Trophoblast cell (in vitro differentiated cells and primary cell): ENCODE results near the gene ORMDL1.
"Not testable (repeated sequence)": the region's sequence is repeated elsewhere in the genome, so short reads cannot be mapped to it uniquely, and the experiment has no call there.

ENCODE experiments used
- DNase-seq, 2 donors: peaks; one replicate each; pipeline ENCODE4 v3.0.0-alpha.2; 2016
- H2AFZ ChIP-seq: 2 replicates; pipeline ENCODE4 v1.6.1; 2013; ENCODE audit warnings: low read length, moderate library complexity, mild to moderate bottlenecking; ENCODE audit not compliant: insufficient read depth, poor library complexity
- H2AK5ac ChIP-seq: 2 replicates; pipeline ENCODE4 v1.6.1; 2013; ENCODE audit warnings: mild to moderate bottlenecking, low read length
- H2BK120ac ChIP-seq: 2 replicates; pipeline ENCODE4 v1.6.1; 2013; ENCODE audit warnings: low read length, mild to moderate bottlenecking, moderate library complexity; ENCODE audit not compliant: insufficient read depth, poor library complexity
- H2BK12ac ChIP-seq: 2 replicates; pipeline ENCODE4 v1.6.1; 2013; ENCODE audit warnings: mild to moderate bottlenecking, low read length, moderate library complexity
- H2BK5ac ChIP-seq: 2 replicates; pipeline ENCODE4 v1.6.1; 2013; ENCODE audit warnings: low read length, low read depth, moderate library complexity, mild to moderate bottlenecking; ENCODE audit not compliant: poor library complexity
- H3K14ac ChIP-seq: 2 replicates; pipeline ENCODE4 v1.6.1; 2013; ENCODE audit warnings: mild to moderate bottlenecking, low read length
- H3K18ac ChIP-seq: 2 replicates; pipeline ENCODE4 v1.6.1; 2013; ENCODE audit warnings: mild to moderate bottlenecking, low read length
- H3K23ac ChIP-seq: 2 replicates; pipeline ENCODE4 v1.6.1; 2013; ENCODE audit warnings: low read length
- H3K27ac ChIP-seq: 2 replicates; pipeline ENCODE4 v1.5.1; 2013; ENCODE audit warnings: low read depth, mild to moderate bottlenecking, inconsistent platforms, low read length, moderate library complexity
- H3K27me3 ChIP-seq: 2 replicates; pipeline ENCODE4 v1.6.1; 2013; ENCODE audit warnings: inconsistent platforms, mild to moderate bottlenecking, low read length, moderate library complexity; ENCODE audit not compliant: insufficient read depth
- H3K36me3 ChIP-seq, 2 experiments: 1 replicate in 1 of 2; 2 replicates in 1 of 2; pipeline ENCODE4 v1.6.1; 2013; ENCODE audit warnings: low read length in 2 of 2, mild to moderate bottlenecking in 2 of 2, moderate library complexity in 1 of 2; ENCODE audit not compliant: insufficient read depth in 2 of 2, control insufficient read depth in 1 of 2
- H3K4ac ChIP-seq: 2 replicates; pipeline ENCODE4 v1.6.1; 2013; ENCODE audit warnings: low read depth, mild to moderate bottlenecking, low read length, moderate library complexity
- H3K4me1 ChIP-seq, 2 experiments: 1 replicate in 1 of 2; 2 replicates in 1 of 2; pipeline ENCODE4 v1.6.1; 2013; ENCODE audit warnings: low read length in 2 of 2, mild to moderate bottlenecking in 2 of 2, moderate library complexity in 1 of 2; ENCODE audit not compliant: insufficient read depth in 2 of 2, control insufficient read depth in 1 of 2
- H3K4me2 ChIP-seq: 2 replicates; pipeline ENCODE4 v1.6.1; 2013; ENCODE audit warnings: inconsistent platforms, mild to moderate bottlenecking, low read length, moderate library complexity
- H3K4me3 ChIP-seq: 2 replicates; pipeline ENCODE4 v1.5.1; 2013; ENCODE audit warnings: mild to moderate bottlenecking, low read depth, low read length, inconsistent platforms
- H3K79me1 ChIP-seq: one replicate; pipeline ENCODE4 v1.6.1; 2013; ENCODE audit warnings: low read length
- H3K79me2 ChIP-seq: 2 replicates; pipeline ENCODE4 v1.6.1; 2013; ENCODE audit warnings: low read length, mild to moderate bottlenecking; ENCODE audit not compliant: control insufficient read depth, insufficient read depth, poor library complexity
- H3K9ac ChIP-seq: 2 replicates; pipeline ENCODE4 v1.6.1; 2013; ENCODE audit warnings: mild to moderate bottlenecking, low read length
- H3K9me3 ChIP-seq: 2 replicates; pipeline ENCODE4 v1.6.1; 2013; ENCODE audit warnings: low read depth, mild to moderate bottlenecking, control low read depth, inconsistent platforms, low read length; ENCODE audit not compliant: insufficient read depth
- H4K12ac ChIP-seq: 2 replicates; pipeline ENCODE4 v1.6.1; 2013; ENCODE audit warnings: low read depth, mild to moderate bottlenecking, low read length, moderate library complexity
- H4K8ac ChIP-seq: 2 replicates; pipeline ENCODE4 v1.6.1; 2013; ENCODE audit warnings: low read depth, mild to moderate bottlenecking, low read length, moderate library complexity
- H4K91ac ChIP-seq: one replicate; pipeline ENCODE4 v1.6.1; 2013; ENCODE audit warnings: low read depth, mild to moderate bottlenecking, low read length, moderate library complexity
- WGBS: extraction: QIAGEN DNeasy Blood & Tissue Kit; methylation state at CpG from one replicate; pipeline ENCODE4 v1.1.7; 2013; ENCODE audit warnings: missing lambda C conversion rate; ENCODE audit not compliant: insufficient read length, insufficient coverage; ENCODE audit errors: extremely low coverage; 5-methylcytosine and 5-hydroxymethylcytosine counted together

ORMDL1 gene

GRCh38 chr2:189763908-189764661 is 20.1 kb downstream of the ORMDL1 start:
- WGBS: no CpG with 5 or more reads among the region's 4 CpGs
- Histone ChIP-seq H3K14ac (no peak overlapping the region), H2AFZ (no peak overlapping the region), H3K4ac (no peak overlapping the region), H4K12ac (peak overlapping the region; percentile 26), H2AK5ac (no peak overlapping the region), H3K9me3 (no peaks in the 10 kb centered on the region), H2BK12ac (no peak overlapping the region), H2BK5ac (no peak overlapping the region), H3K18ac (no peak overlapping the region), H3K4me2 (no peak overlapping the region), H4K8ac (no peak overlapping the region), H3K4me3 (no peak overlapping the region), H3K23ac (no peak overlapping the region), H3K9ac (no peak overlapping the region), H3K27ac (no peak overlapping the region), H3K27me3 (no peaks in the 10 kb centered on the region), H3K79me2 (no peaks in the 10 kb centered on the region), H3K4me1 (no peaks in the 10 kb centered on the region), H3K36me3 (peaks cover 0 to 2% of the 10 kb centered on the region in 2 experiments), H3K79me1 (peaks cover 3% of the 10 kb centered on the region), H4K91ac (no peak overlapping the region), H2BK120ac (no peak overlapping the region)
- no peak for DNase-seq

GRCh38 chr2:189762551-189763298 is 21.4 kb downstream of the ORMDL1 start, which contains the start of gene OSGEPL1:
TSS of gene OSGEPL1 (minus strand) at chr2:189762792. CDS start at chr2:189761640, 1,152 bp downstream.
- H3K9me3 ChIP-seq: no peaks in the 10 kb centered on the region
- peak; percentile 83 to 91 for DNase-seq
- H3K9ac ChIP-seq: peak within 1 kb of the TSS; percentile 97
- no peak within 1 kb of the TSS for H3K4ac ChIP-seq
- WGBS: no CpG with 5 or more reads among the region's 33 CpGs
- H3K79me1 ChIP-seq: peaks cover 3% of the 10 kb centered on the region
- H3K14ac ChIP-seq: peak within 1 kb of the TSS; percentile 13
- H3K4me2 ChIP-seq: peak within 1 kb of the TSS; percentile 90
- H2BK120ac ChIP-seq: peak within 1 kb of the TSS; percentile 33
- peak within 1 kb of the TSS; percentile 23 for H2BK5ac ChIP-seq
- peak within 1 kb of the TSS; percentile 67 for H3K27ac ChIP-seq
- H3K36me3 ChIP-seq: peaks cover 0 to 2% of the 10 kb centered on the region in 2 experiments
- no peak within 1 kb of the TSS for H2AK5ac ChIP-seq
- H4K12ac ChIP-seq: peak within 1 kb of the TSS; percentile 65
- H3K4me3 ChIP-seq: peak within 1 kb of the TSS; percentile 81
- H3K27me3 ChIP-seq: no peaks in the 10 kb centered on the region
- H3K23ac ChIP-seq: no peak within 1 kb of the TSS
- peak within 1 kb of the TSS; percentile 93 for H2AFZ ChIP-seq
- H4K91ac ChIP-seq: peak within 1 kb of the TSS; percentile 21
- no peak within 1 kb of the TSS for H2BK12ac ChIP-seq
- no peaks in the 10 kb centered on the region for H3K79me2 ChIP-seq
- no peak within 1 kb of the TSS for H3K18ac ChIP-seq
- no peaks in the 10 kb centered on the region for H3K4me1 ChIP-seq
- peak within 1 kb of the TSS; percentile 70 for H4K8ac ChIP-seq

GRCh38 chr2:189762229-189762550 is 21.9 kb downstream of the ORMDL1 start:
- peaks cover 0 to 2% of the 10 kb centered on the region in 2 experiments for H3K36me3 ChIP-seq
- no peak overlapping the region for H2AK5ac ChIP-seq
- no CpG with 5 or more reads among the region's 7 CpGs for WGBS
- peaks cover 3% of the 10 kb centered on the region for H3K79me1 ChIP-seq
- H3K9me3 ChIP-seq: no peaks in the 10 kb centered on the region
- H3K4me3 ChIP-seq: peak overlapping the region; percentile 81
- peak overlapping the region; percentile 65 for H4K12ac ChIP-seq
- peak overlapping the region; percentile 58 for H4K8ac ChIP-seq
- H3K23ac ChIP-seq: no peak overlapping the region
- peak overlapping the region; percentile 89 for H3K9ac ChIP-seq
- H3K27ac ChIP-seq: peak overlapping the region; percentile 67
- H3K27me3 ChIP-seq: no peaks in the 10 kb centered on the region
- H2BK12ac ChIP-seq: no peak overlapping the region
- H3K79me2 ChIP-seq: no peaks in the 10 kb centered on the region
- no peak overlapping the region for H3K14ac ChIP-seq
- peak overlapping the region; percentile 59 for H2AFZ ChIP-seq
- H3K18ac ChIP-seq: no peak overlapping the region
- H3K4me2 ChIP-seq: peak overlapping the region; percentile 90
- no peak overlapping the region for H2BK120ac ChIP-seq
- H2BK5ac ChIP-seq: no peak overlapping the region
- H3K4ac ChIP-seq: no peak overlapping the region
- H3K4me1 ChIP-seq: no peaks in the 10 kb centered on the region
- DNase-seq: no peak
- H4K91ac ChIP-seq: peak overlapping the region; percentile 21

GRCh38 chr2:189760154-189760553 is 24.0 kb downstream of the ORMDL1 start:
- H3K4ac ChIP-seq, H2BK5ac ChIP-seq, H3K9ac ChIP-seq, DNase-seq, H3K9me3 ChIP-seq, H2BK120ac ChIP-seq, H3K27me3 ChIP-seq, H3K14ac ChIP-seq, H4K91ac ChIP-seq, H3K4me1 ChIP-seq, H2AFZ ChIP-seq, H2AK5ac ChIP-seq, H3K4me3 ChIP-seq, H3K79me2 ChIP-seq, H2BK12ac ChIP-seq, H3K4me2 ChIP-seq, H3K27ac ChIP-seq, H3K18ac ChIP-seq, H3K36me3 ChIP-seq, H3K79me1 ChIP-seq, H3K23ac ChIP-seq, H4K12ac ChIP-seq, H4K8ac ChIP-seq: not testable (repeated sequence)
- WGBS: no CpG with 5 or more reads among the region's 19 CpGs
